ENCODE results near the gene RAD1. TPM values are rescaled to one million over a fixed set of nuclear protein-coding genes. Genes with fewer than 3 reads are reported as not detected.

The RAD1 gene
- polyA plus RNA-seq, 1 donor from 2014 or later: 37.2 TPM

GRCh38 chr5:34916518-34916917 lies 1.2 kb upstream of the RAD1 start:
- Histone ChIP-seq H4K20me1 (ENCODE audit: insufficient read depth) (no peaks in the 10 kb centered on the region), H2AFZ (ENCODE audit: low read depth, low read length) (no peak overlapping the region), H3F3A (ENCODE audit: insufficient read depth, low read length, poor library complexity, severe bottlenecking) (no peaks in the 10 kb centered on the region), H3K36me3 (ENCODE audit: insufficient read depth, low read length) (peaks cover 5% of the 10 kb centered on the region), H3K27ac (ENCODE audit: low read length) (no peak overlapping the region), H3K27me3 (ENCODE audit: insufficient read depth, low read depth, low read length) (no peaks in the 10 kb centered on the region), H3K4me2 (ENCODE audit: low read length) (peak overlapping the region; percentile 86), H3K4me3 (ENCODE audit: low read length) (peak overlapping the region; percentile 96), H3K9ac (ENCODE audit: low read length) (peak overlapping the region; percentile 68), H3K79me2 (replicated peaks; ENCODE audit: insufficient read depth, low read length) (peaks cover 43% of the 10 kb centered on the region), H3K9me2 (ENCODE audit: insufficient read depth, low read length) (no peaks in the 10 kb centered on the region), H3K9me3 (ENCODE audit: low read length) (no peaks in the 10 kb centered on the region)
- no peak for TF ChIP-seq SMC3 (conservative IDR thresholded peaks at IDR 0.05; ENCODE audit: poor library complexity)
- TF ChIP-seq POLR2AphosphoS5 (IDR thresholded peaks at IDR 0.05): no peak
- no peak for TF ChIP-seq EZH2 (IDR thresholded peaks at IDR 0.05; ENCODE audit: borderline replicate concordance, insufficient read depth, low read length, poor library complexity, severe bottlenecking)
- no peak for TF ChIP-seq EP300 (conservative IDR thresholded peaks at IDR 0.05; ENCODE audit: poor library complexity, severe bottlenecking)

GRCh38 chr5:34915856-34916192 lies 520 bp upstream of the RAD1 start:
- no peaks in the 10 kb centered on the region for H3K27me3 ChIP-seq (ENCODE audit: insufficient read depth, low read depth, low read length)
- peak overlapping the region; percentile 57 for H3K27ac ChIP-seq (ENCODE audit: low read length)
- no peaks in the 10 kb centered on the region for H3K9me3 ChIP-seq (ENCODE audit: low read length)
- H3K9ac ChIP-seq (ENCODE audit: low read length): peak overlapping the region; percentile 68
- no peak for TF ChIP-seq RAD21 (conservative IDR thresholded peaks at IDR 0.05)
- TF ChIP-seq TAF1 (IDR thresholded peaks at IDR 0.05; ENCODE audit: low read depth): no peak
- TF ChIP-seq EP300 (conservative IDR thresholded peaks at IDR 0.05; ENCODE audit: poor library complexity, severe bottlenecking): no peak
- no peak for TF ChIP-seq EZH2 (IDR thresholded peaks at IDR 0.05; ENCODE audit: borderline replicate concordance, insufficient read depth, low read length, poor library complexity, severe bottlenecking)
- TF ChIP-seq MXI1 (conservative IDR thresholded peaks at IDR 0.05; ENCODE audit: poor library complexity, severe bottlenecking): peak; percentile 87
- peak; percentile 5 for TF ChIP-seq REST (IDR thresholded peaks at IDR 0.05; ENCODE audit: borderline replicate concordance)
- no peak for TF ChIP-seq CTCF (IDR thresholded peaks at IDR 0.05; ENCODE audit: poor library complexity, severe bottlenecking)
- TF ChIP-seq SMC3 (conservative IDR thresholded peaks at IDR 0.05; ENCODE audit: poor library complexity): no peak
- no peak for TF ChIP-seq POLR2AphosphoS5 (IDR thresholded peaks at IDR 0.05)
- peak overlapping the region; percentile 86 for H3K4me2 ChIP-seq (ENCODE audit: low read length)
- peak overlapping the region; percentile 51 for H2AFZ ChIP-seq (ENCODE audit: low read depth, low read length)
- no peaks in the 10 kb centered on the region for H4K20me1 ChIP-seq (ENCODE audit: insufficient read depth)
- peaks cover 43% of the 10 kb centered on the region for H3K79me2 ChIP-seq (replicated peaks; ENCODE audit: insufficient read depth, low read length)
- H3K4me3 ChIP-seq (ENCODE audit: low read length): peak overlapping the region; percentile 96
- peaks cover 5% of the 10 kb centered on the region for H3K36me3 ChIP-seq (ENCODE audit: insufficient read depth, low read length)
- no peaks in the 10 kb centered on the region for H3F3A ChIP-seq (ENCODE audit: insufficient read depth, low read length, poor library complexity, severe bottlenecking)
- H3K9me2 ChIP-seq (ENCODE audit: insufficient read depth, low read length): no peaks in the 10 kb centered on the region
